ENCODE results near the gene ENKUR. TPM values are rescaled to one million over a fixed set of nuclear protein-coding genes. Genes with fewer than 3 reads are reported as not detected.
A peak's percentile ranks its signal among the peaks of the same experiment; 100 is the strongest.

Gene ENKUR, protein sequence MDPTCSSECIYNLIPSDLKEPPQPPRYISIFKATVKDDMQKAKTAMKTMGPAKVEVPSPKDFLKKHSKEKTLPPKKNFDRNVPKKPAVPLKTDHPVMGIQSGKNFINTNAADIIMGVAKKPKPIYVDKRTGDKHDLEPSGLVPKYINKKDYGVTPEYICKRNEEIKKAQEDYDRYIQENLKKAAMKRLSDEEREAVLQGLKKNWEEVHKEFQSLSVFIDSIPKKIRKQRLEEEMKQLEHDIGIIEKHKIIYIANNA
- polyA plus RNA-seq = under 1 TPM in 2 of 3 donors, not detected in 1; 0.01 to 0.16 TPM

DNA sequence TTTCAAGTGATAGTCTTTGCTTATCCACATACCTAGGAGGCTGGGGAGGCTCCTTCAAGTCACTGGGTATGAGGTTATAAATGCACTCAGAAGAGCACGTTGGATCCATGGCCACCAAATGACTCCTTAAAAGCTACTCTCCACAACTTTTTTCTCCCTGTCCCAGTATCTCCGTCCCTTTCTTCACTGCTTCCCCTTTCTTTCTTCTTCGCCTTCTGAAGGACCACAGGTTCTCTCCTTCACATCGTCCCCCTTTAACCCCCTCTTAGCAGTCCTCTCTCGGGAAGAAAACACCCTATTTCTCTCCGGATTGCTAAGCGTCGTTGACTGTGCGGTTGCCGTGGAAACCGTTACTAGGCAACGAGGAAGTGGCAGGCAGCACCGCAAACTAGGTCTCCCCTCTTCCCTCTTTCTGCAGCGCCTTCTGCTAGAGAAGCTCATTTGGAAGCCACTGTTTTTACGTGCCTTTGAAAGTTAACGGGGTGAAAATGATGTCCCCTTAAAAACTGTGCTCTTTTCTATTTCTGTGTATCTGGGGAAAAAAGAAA lies at the start of gene ENKUR:
Gene ENKUR, minus strand, starts transcription at position 331 of the 548 bp plus-strand sequence. Its CDS starts 222 bp downstream, at position 109.
- 0 to 2% (median 0%) methylated on average over 16 of the region's 16 CpGs for WGBS, 3 donors
- H3K27ac ChIP-seq (ENCODE audit: low read depth, low read length) = peak within 1 kb of the TSS; percentile 38

DNA sequence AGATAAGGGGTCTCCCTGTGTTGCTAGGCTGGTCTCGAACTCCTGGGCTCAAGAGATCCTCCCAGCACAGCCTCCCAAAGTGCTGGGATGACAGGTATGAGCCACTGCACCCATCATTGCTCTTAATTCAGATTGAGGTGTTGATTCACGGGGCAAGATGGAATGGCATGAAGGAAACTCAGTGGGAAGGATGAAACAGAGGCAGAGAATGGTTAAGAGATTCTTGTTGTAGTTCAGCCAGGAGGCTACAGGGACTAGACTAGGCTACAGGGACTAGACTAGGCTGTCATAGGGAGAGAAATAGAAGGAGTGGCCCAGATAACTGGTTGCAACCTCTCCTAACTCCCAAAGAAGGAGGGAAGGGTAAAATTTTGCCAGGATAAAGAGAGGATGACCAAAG lies 48.4 kb upstream of the ENKUR start:
- WGBS, 3 donors = 85 to 93% (median 92%) methylated on average over 2 of the region's 2 CpGs
- H3K27ac ChIP-seq (ENCODE audit: low read depth, low read length) = no peak overlapping the region

- WGBS, 3 donors = 94 to 96% (median 95%) methylated on average over 8 of the region's 8 CpGs
- no peak overlapping the region for H3K27ac ChIP-seq (ENCODE audit: low read depth, low read length)
These were observed 47.7 kb upstream of the ENKUR start for GRCh38 chr10:25063644-25064043.

DNA sequence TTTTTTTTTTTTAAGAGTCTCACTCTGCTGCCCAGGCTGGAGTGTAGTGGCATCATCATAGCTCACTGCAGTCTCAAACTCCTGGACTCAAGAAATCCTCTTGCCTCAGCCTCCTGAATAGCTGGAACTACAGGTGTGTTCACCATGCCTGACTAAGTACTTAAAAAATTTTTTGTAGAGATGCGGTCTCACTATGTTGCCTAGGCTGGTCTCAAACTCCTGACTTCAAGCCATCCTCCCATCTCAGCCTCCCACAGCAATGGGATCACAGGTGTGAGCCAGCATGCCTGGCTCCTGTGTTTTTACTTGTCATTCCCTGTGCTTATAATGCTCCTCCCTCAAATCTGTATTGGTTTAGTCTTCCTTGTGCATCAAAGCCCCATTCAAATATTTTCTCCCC lies 47.2 kb upstream of the ENKUR start:
- no peak overlapping the region for H3K27ac ChIP-seq (ENCODE audit: low read depth, low read length)
- 100% methylated on average over 1 of the region's 1 CpG for WGBS, 3 donors

DNA sequence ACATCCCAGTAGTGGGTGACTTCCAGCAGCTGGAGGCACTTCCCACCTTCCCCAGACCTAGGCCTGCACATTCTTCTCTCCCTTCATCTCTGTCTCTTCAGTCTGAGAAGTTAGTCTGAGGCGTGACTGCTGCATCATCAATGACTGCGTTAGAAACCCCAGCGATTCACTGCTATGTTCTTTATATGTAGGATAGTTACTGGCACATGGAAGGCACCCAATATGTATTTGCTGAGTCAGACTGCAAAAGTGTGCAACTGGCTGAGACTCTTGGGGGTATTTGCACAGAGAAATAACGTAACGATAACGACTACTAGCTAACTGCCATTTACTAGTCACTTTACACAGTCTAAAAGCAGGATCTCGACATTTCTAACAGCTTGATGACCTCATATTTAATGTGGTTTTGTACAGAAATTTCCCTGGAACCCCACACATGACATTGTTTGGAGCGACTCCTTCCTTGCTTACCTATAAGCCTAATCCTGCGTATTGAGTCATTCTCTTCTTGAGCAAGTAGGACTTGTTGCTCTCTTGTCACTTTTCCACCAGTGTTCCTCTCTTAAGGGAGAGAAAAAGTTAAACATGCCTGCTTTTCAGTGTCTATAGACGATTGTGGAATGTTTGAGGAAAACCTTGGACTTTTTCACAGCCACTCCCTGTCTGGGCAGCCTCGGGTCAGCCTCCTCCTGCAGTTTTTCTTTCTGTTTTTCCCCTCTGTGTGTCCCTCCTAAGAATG lies 45.9 kb upstream of the ENKUR start:
- 71 to 74% (median 73%) methylated on average over 11 of the region's 11 CpGs for WGBS, 3 donors
- H3K27ac ChIP-seq (ENCODE audit: low read depth, low read length) = no peak overlapping the region

GRCh38 chr10:25061125-25061524 lies 45.2 kb upstream of the ENKUR start:
- H3K27ac ChIP-seq (ENCODE audit: low read depth, low read length) = no peak overlapping the region
- WGBS, 3 donors = 94 to 97% (median 95%) methylated on average over 7 of the region's 7 CpGs

DNA sequence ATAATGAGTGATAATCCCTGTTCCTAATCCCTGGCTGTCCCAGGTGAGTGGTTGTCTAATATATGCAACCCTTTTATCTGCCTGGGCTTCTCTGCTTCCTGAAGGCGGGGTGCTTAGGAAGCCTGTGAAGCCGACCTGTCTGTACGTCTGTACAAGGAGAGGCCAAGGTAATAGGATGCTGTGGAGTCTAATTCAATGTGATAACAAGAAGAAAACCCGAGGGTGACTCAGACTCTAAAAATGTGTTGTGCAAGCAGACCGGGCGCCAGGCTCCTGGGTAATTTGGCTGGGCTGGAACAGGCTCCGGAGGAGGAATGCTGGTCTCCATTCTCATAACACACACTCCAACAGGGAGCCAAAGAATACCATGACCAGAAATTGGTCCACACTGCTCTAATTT lies 44.0 kb upstream of the ENKUR start:
- no peak overlapping the region for H3K27ac ChIP-seq (ENCODE audit: low read depth, low read length)
- 54 to 63% (median 57%) methylated on average over 7 of the region's 7 CpGs for WGBS, 3 donors

- WGBS, 3 donors = 52 to 71% (median 58%) methylated on average over 4 of the region's 4 CpGs
- H3K27ac ChIP-seq (ENCODE audit: low read depth, low read length) = no peak overlapping the region
These were observed 41.9 kb upstream of the ENKUR start for GRCh38 chr10:25057886-25058285.

DNA sequence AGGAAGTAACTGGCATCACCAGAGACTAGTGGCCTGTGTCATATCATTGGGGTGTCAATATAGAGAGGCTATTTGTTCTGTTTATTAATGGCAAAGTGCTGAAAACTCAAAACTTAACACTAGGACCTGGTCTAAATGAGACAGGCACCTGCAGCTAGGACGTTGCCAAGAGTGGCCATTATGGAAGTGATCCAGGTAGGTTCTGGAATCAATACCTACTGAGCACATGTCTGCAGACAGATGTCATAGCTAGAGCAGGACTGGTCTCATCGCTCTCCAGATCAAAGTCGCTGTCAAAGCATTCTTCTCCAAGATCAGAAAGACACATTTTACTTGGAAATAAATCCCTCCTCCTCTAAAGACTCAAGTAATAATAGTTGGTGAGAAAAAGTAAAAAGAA lies 40.8 kb upstream of the ENKUR start:
- WGBS, 3 donors = 72 to 85% (median 84%) methylated on average over 3 of the region's 3 CpGs
- H3K27ac ChIP-seq (ENCODE audit: low read depth, low read length) = no peak overlapping the region

DNA sequence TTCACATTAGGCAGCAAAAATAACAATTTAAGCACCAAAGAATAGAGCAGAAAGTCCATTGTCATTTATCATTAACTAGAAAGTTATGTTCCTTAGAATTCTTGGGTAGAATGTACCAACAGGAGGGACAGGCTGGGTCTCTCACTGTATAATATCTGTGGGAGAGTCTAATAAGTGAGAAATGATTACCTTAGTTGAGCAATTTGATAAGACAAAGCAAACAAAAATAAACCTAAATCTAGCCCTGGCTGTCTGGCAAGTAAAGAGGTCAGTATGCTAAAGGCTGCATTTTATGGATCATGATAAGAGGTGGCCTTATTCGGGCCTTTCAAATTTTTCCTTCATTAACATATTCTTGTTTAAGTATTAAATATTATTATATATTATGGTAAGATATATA lies 36.1 kb upstream of the ENKUR start:
- WGBS, 3 donors = 44 to 95% (median 95%) methylated on average over 1 of the region's 1 CpG
- H3K27ac ChIP-seq (ENCODE audit: low read depth, low read length) = no peak overlapping the region

DNA sequence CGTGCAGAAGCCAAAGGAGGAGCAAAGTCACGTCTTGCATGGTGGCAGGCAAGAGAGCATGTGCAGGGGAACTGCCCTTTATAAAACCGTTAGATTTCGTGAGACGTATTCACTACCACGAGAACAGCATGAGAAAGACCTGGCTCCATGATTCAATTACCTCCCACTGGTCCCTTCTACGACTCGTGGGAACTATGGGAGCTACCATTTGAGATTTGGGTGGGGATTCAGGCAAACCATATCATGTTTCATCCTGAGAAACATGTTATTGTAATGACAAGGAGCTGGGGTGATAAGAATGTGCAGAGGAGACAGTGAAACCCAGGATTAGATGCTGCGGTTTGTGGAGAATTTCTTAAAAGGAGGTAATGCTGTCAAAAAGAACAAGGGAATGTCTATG lies 34.4 kb upstream of the ENKUR start:
- no peak overlapping the region for H3K27ac ChIP-seq (ENCODE audit: low read depth, low read length)
- WGBS, 3 donors = 86 to 91% (median 89%) methylated on average over 9 of the region's 9 CpGs

- no peak overlapping the region for H3K27ac ChIP-seq (ENCODE audit: low read depth, low read length)
- 91 to 97% (median 92%) methylated on average over 2 of the region's 2 CpGs for WGBS, 3 donors
These were observed 34.0 kb upstream of the ENKUR start for GRCh38 chr10:25049966-25050365.

DNA sequence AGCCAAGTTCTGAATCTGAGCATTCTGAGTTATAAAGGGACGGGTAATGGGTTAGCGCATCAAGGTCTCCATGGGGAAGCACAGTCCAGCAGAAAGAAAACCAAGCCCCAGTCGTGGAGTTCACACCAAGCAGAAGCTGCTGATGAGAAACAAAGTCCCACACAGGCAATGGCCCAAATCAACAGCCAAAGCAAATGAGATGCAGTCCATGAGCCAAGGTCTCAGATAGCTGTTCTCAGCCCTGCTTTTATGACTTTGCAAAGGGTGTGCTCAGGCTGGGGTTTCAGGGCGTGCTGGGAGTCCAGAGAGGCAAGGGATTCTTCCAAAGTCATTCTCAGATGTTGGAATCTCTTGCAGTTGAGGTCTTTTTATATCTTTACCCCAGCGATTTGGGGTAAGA lies 32.5 kb upstream of the ENKUR start:
- 77 to 85% (median 82%) methylated on average over 5 of the region's 5 CpGs for WGBS, 3 donors
- no peak overlapping the region for H3K27ac ChIP-seq (ENCODE audit: low read depth, low read length)

- WGBS, 3 donors = 32 to 68% (median 39%) methylated on average over 4 of the region's 4 CpGs
- no peak overlapping the region for H3K27ac ChIP-seq (ENCODE audit: low read depth, low read length)
These were observed 31.8 kb upstream of the ENKUR start for GRCh38 chr10:25047591-25048301.

DNA sequence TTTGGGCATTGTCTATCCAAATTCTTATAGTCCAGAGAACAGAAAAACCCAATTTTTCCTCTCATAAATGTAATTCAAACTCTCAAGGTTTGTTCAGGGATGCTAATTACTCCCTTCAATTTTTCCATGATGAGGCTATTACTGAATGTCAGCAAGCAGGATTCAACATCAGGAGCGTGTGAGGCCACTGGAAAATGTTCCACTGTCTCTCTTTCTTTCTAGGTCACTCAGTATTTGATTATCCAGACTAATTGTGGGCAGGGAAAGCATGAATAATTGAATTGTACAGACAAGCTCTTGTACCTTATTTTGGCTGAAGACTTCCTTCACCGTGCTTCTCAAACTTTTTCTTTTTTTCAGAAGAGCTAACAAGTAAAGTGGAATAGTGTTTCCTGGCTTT lies 31.1 kb upstream of the ENKUR start:
- no peak overlapping the region for H3K27ac ChIP-seq (ENCODE audit: low read depth, low read length)
- WGBS, 3 donors = 38 to 74% (median 53%) methylated on average over 2 of the region's 2 CpGs

DNA sequence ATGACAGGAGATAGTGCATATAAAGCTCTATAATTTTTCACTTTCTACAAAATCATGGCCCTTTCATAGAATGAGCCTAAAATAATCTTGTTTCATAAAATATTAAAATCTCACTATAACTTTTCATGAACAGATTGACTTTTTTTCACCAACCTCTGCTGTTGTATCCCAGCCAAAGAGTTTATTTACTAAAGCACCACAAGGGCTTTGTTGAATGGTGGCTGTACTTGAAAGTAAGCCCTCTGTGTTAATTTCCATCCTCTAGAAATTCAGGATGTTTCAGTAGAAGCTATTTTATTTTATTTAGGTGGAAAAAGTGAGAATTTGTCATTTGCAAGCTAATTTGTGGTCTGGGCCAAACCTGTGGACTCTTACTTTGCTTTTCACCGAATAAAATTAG lies 30.7 kb upstream of the ENKUR start:
- H3K27ac ChIP-seq (ENCODE audit: low read depth, low read length) = no peak overlapping the region
- WGBS, 3 donors = 61 to 82% (median 76%) methylated on average over 1 of the region's 1 CpG

GRCh38 chr10:25039531-25039930 lies 23.6 kb upstream of the ENKUR start:
- no peak overlapping the region for H3K27ac ChIP-seq (ENCODE audit: low read depth, low read length)

DNA sequence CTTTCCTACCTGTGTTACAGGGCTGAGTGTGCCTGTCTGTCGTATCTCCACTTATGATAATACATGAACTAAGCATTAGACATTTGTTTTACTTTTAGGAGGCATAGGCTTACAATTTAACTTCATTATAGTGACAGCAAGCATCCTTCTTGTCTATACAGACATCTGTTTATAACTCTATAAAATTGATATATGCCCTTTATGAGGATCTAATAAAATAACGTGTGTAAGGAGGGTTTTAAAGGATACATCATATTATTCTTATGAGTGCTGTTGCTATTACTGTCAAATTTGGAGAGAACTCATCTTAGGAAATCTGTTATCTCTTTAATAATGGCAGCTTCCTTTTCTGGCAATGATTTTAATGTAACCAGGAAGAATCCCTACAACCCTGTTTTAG lies 22.4 kb upstream of the ENKUR start:
- WGBS, 3 donors = 61 to 69% (median 63%) methylated on average over 2 of the region's 2 CpGs
- H3K27ac ChIP-seq (ENCODE audit: low read depth, low read length) = no peak overlapping the region

- no peak overlapping the region for H3K27ac ChIP-seq (ENCODE audit: low read depth, low read length)
- WGBS, 3 donors = 30 to 39% (median 37%) methylated on average over 3 of the region's 3 CpGs
These were observed 20.4 kb upstream of the ENKUR start for GRCh38 chr10:25036381-25036780.

Data from adipose tissue (tissue), 3 donors.